ENCODE results near the gene UBR2.

UBR2 gene

GRCh38 chr6:42563697-42564505 lies at the start of gene UBR2:
Gene UBR2, plus strand, starts transcription at chr6:42564029. Its CDS starts 291 bp downstream, at chr6:42564320.
- DNase-seq: peak; percentile 100

GRCh38 chr6:42514745-42515144 lies 49.1 kb upstream of the UBR2 start:
- DNase-seq: no peak

GRCh38 chr6:42519779-42520178 lies 44.0 kb upstream of the UBR2 start:
- DNase-seq: no peak

- peak; percentile 68 for DNase-seq
These were observed 42.8 kb upstream of the UBR2 start for GRCh38 chr6:42520786-42521607.

- DNase-seq: no peak
These were observed 41.8 kb upstream of the UBR2 start for GRCh38 chr6:42522036-42522435.

- no peak for DNase-seq
These were observed 40.7 kb upstream of the UBR2 start for GRCh38 chr6:42522942-42523814.

GRCh38 chr6:42525206-42525605 lies 38.6 kb upstream of the UBR2 start:
- DNase-seq: no peak

GRCh38 chr6:42526616-42527015 lies 37.2 kb upstream of the UBR2 start:
- no peak for DNase-seq

- no peak for DNase-seq
These were observed 36.6 kb upstream of the UBR2 start for GRCh38 chr6:42527204-42527603.

GRCh38 chr6:42530296-42530695 lies 33.5 kb upstream of the UBR2 start:
- DNase-seq: no peak

GRCh38 chr6:42530751-42531150 lies 33.1 kb upstream of the UBR2 start:
- no peak for DNase-seq

GRCh38 chr6:42532038-42532669 lies 31.7 kb upstream of the UBR2 start:
- peak; percentile 73 for DNase-seq

GRCh38 chr6:42533794-42534193 lies 30.0 kb upstream of the UBR2 start:
- DNase-seq: no peak

- no peak for DNase-seq
These were observed 26.3 kb upstream of the UBR2 start for GRCh38 chr6:42537536-42537935.

GRCh38 chr6:42539135-42539534 lies 24.7 kb upstream of the UBR2 start:
- DNase-seq: no peak

- no peak for DNase-seq
These were observed 18.5 kb upstream of the UBR2 start for GRCh38 chr6:42545226-42545773.

GRCh38 chr6:42547407-42548329 lies 16.2 kb upstream of the UBR2 start:
- DNase-seq: peak; percentile 93

- DNase-seq: peak; percentile 35
These were observed 13.6 kb upstream of the UBR2 start for GRCh38 chr6:42550277-42550676.

GRCh38 chr6:42551217-42551616 lies 12.6 kb upstream of the UBR2 start:
- DNase-seq: no peak

- DNase-seq: no peak
These were observed 11.4 kb upstream of the UBR2 start for GRCh38 chr6:42552380-42552779.

Measured in OCI-M1 (cell line).